DND-41 (cell line): ENCODE measurements around the gene TRAM2.

Source experiments
- ATAC-seq: fragments of 200-7000 bp; cut with Tn5 transposase; 3 replicates; pipeline ENCODE4 v1.9.1; 2021; ENCODE audit warnings: low read depth; ENCODE audit not compliant: insufficient read depth
- DNase-seq: peaks from one replicate; pipeline ENCODE4 v3.0.0-alpha.2; 2020
- H2AFZ ChIP-seq: 2 replicates; pipeline ENCODE4 v1.6.0; 2012; ENCODE audit warnings: low read depth, low read length
- H3K27ac ChIP-seq: 2 replicates; pipeline ENCODE4 v1.5.1; 2012; ENCODE audit warnings: low read length, inconsistent platforms
- H3K27me3 ChIP-seq: fragments of 200-600 bp; sonication (generic); 2 replicates; pipeline ENCODE4 v1.6.0; 2012; ENCODE audit warnings: low read length, mild to moderate bottlenecking, inconsistent platforms; ENCODE audit not compliant: insufficient read depth, poor library complexity
- H3K36me3 ChIP-seq: 2 replicates; pipeline ENCODE4 v1.5.1; 2012; ENCODE audit warnings: low read length, inconsistent platforms; ENCODE audit not compliant: insufficient read depth
- H3K4me1 ChIP-seq: 2 replicates; pipeline ENCODE4 v1.5.1; 2012; ENCODE audit warnings: mild to moderate bottlenecking, low read length; ENCODE audit not compliant: insufficient read depth
- H3K4me2 ChIP-seq: 2 replicates; pipeline ENCODE4 v1.6.0; 2012; ENCODE audit warnings: mild to moderate bottlenecking, moderate library complexity, low read length, inconsistent platforms; ENCODE audit not compliant: insufficient read depth
- H3K4me3 ChIP-seq, 2 experiments: fragments of 200-600 bp in 1 of 2; shearing (Covaris generic) in 1 of 2; 2 replicates each; pipeline ENCODE4 v1.5.1; 2012 to 2016; ENCODE audit warnings: inconsistent platforms in 2 of 2, low read length in 2 of 2, mild to moderate bottlenecking in 2 of 2, low read depth in 1 of 2, moderate library complexity in 1 of 2
- H3K79me2 ChIP-seq: 2 replicates; pipeline ENCODE4 v1.6.0; 2012; ENCODE audit warnings: low read length, inconsistent platforms; ENCODE audit not compliant: insufficient read depth
- H3K9ac ChIP-seq: 2 replicates; pipeline ENCODE4 v1.6.0; 2012; ENCODE audit warnings: low read depth, mild to moderate bottlenecking, inconsistent platforms, low read length, moderate library complexity
- H3K9me3 ChIP-seq: 2 replicates; pipeline ENCODE4 v1.5.1; 2012; ENCODE audit warnings: low read length, moderate library complexity, mild to moderate bottlenecking, inconsistent platforms; ENCODE audit not compliant: insufficient read depth, severe bottlenecking
- H4K20me1 ChIP-seq: 2 replicates; pipeline ENCODE4 v1.6.0; 2012; ENCODE audit warnings: low read length; ENCODE audit not compliant: insufficient read depth
- EZH2 ChIP-seq: IDR thresholded peaks from 3 replicates; pipeline ENCODE4 v1.6.1; 2012; ENCODE audit warnings: borderline replicate concordance, low read depth, mild to moderate bottlenecking, moderate library complexity, low read length, inconsistent platforms; ENCODE audit not compliant: severe bottlenecking
- TF ChIP-seq, protein P1 (sequence below): IDR thresholded peaks from 2 replicates; pipeline ENCODE4 v1.5.1; 2012; ENCODE audit warnings: borderline replicate concordance, low read length, moderate library complexity, mild to moderate bottlenecking; ENCODE audit not compliant: poor library complexity, severe bottlenecking; ENCODE audit errors: extremely low read depth

The TRAM2 gene

DNA sequence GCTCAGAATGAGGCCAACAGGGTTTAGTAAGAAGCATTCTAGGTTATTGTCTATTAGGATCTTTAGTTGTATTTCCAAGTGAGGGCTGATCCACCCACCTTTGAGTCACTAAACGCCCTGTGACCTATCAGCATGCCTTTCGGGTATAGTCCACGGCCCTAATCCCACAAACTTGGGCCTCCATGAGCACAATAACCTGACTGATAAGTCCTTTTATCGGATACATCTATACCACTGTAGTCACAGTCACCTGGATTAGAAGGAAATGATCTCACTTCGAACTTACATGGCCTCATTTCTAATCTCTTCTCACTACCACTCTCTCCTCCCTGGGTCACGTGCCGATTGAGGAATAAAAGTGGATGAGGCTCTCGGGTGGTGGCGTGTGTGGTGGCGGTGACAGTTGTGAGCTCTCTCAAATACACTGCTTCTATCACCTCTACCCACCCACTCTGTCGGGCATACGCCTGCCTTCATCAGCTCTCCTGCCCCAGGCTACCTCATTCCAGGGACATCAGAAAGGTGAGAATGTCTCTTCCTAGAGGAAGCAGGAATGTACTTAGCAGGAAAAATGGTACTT lies 65.2 kb downstream of the TRAM2 start:
- no peaks in the 10 kb centered on the region for H4K20me1 ChIP-seq
- H3K36me3 ChIP-seq: peaks cover 83% of the 10 kb centered on the region
- no peaks in the 10 kb centered on the region for H3K9me3 ChIP-seq
- H3K4me1 ChIP-seq: no peaks in the 10 kb centered on the region
- DNase-seq (no peak), ATAC-seq (no peak)
- H3K27me3 ChIP-seq: no peaks in the 10 kb centered on the region
- no peak overlapping the region for H3K27ac ChIP-seq
- H3K79me2 ChIP-seq: no peaks in the 10 kb centered on the region
- no peak overlapping the region for H3K9ac ChIP-seq
- H2AFZ ChIP-seq: no peak overlapping the region
- H3K4me3 ChIP-seq: no peak overlapping the region
- TF ChIP-seq EZH2: no peak
- TF ChIP-seq, protein P1, sequence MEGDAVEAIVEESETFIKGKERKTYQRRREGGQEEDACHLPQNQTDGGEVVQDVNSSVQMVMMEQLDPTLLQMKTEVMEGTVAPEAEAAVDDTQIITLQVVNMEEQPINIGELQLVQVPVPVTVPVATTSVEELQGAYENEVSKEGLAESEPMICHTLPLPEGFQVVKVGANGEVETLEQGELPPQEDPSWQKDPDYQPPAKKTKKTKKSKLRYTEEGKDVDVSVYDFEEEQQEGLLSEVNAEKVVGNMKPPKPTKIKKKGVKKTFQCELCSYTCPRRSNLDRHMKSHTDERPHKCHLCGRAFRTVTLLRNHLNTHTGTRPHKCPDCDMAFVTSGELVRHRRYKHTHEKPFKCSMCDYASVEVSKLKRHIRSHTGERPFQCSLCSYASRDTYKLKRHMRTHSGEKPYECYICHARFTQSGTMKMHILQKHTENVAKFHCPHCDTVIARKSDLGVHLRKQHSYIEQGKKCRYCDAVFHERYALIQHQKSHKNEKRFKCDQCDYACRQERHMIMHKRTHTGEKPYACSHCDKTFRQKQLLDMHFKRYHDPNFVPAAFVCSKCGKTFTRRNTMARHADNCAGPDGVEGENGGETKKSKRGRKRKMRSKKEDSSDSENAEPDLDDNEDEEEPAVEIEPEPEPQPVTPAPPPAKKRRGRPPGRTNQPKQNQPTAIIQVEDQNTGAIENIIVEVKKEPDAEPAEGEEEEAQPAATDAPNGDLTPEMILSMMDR: no peak
- H3K4me2 ChIP-seq: no peak overlapping the region

DNA sequence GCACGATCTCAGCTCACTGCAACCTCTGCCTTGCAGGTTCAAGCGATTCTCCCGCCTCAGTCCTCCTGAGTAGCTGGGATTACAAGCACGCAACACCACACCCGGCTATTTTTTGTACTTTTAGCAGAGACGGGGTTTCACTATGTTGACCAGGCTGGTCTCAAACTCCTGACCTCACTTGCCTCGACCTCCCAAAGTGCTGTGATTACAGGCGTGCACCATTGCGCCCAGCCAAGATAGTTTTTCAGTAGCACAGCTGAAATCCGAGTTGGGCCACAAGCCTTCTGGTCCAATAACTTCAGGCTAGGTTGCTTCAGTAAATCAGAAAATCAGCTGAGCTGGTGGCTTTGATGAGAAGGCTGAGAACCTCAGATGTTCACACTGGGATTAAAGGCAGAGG lies 65.7 kb downstream of the TRAM2 start:
- no peaks in the 10 kb centered on the region for H3K79me2 ChIP-seq
- H3K9ac ChIP-seq: no peak overlapping the region
- no peaks in the 10 kb centered on the region for H3K27me3 ChIP-seq
- TF ChIP-seq EZH2: no peak
- TF ChIP-seq, protein P1: no peak
- no peak overlapping the region for H3K4me3 ChIP-seq
- no peak overlapping the region for H2AFZ ChIP-seq
- no peaks in the 10 kb centered on the region for H4K20me1 ChIP-seq
- peaks cover 83% of the 10 kb centered on the region for H3K36me3 ChIP-seq
- no peaks in the 10 kb centered on the region for H3K4me1 ChIP-seq
- H3K9me3 ChIP-seq: no peaks in the 10 kb centered on the region
- no peak for ATAC-seq
- H3K27ac ChIP-seq: no peak overlapping the region
- no peak overlapping the region for H3K4me2 ChIP-seq
- DNase-seq: no peak

DNA sequence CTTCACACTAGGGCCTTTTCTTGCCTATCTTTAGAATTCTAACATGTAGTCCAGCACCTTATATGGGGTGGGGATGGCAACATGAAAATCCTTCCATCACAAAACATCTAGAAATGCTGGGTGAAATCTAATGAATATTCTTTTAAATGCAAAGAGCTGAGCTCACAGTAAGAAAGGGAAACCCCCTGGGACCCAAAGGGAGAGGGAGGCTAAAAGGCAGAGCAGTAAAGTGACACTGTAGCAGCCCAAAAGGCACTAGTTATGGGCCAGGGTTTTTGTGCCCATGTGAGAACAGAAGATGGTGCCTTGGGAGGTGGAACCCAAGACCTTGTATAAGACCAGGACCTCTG lies 66.7 kb downstream of the TRAM2 start:
- Histone ChIP-seq H3K27me3 (no peaks in the 10 kb centered on the region), H3K27ac (no peak overlapping the region), H3K4me3 (no peak overlapping the region), H3K36me3 (peaks cover 77% of the 10 kb centered on the region), H3K4me2 (no peak overlapping the region), H2AFZ (no peak overlapping the region), H3K79me2 (no peaks in the 10 kb centered on the region), H4K20me1 (no peaks in the 10 kb centered on the region), H3K9me3 (no peaks in the 10 kb centered on the region), H3K9ac (no peak overlapping the region), H3K4me1 (no peaks in the 10 kb centered on the region)
- no peak for TF ChIP-seq EZH2
- TF ChIP-seq, protein P1: no peak
- no peak for ATAC-seq
- DNase-seq: no peak
